Karpas-422 (cell line): ENCODE results near the gene CLOCK. TPM values are rescaled to one million over a fixed set of nuclear protein-coding genes. Genes with fewer than 3 reads are reported as not detected.

Experiments
- DNase-seq: peaks from one replicate; pipeline ENCODE4 v3.0.0-alpha.2; 2015
- H2AFZ ChIP-seq: fragments of 200-600 bp; sonication (generic); 2 replicates; pipeline ENCODE4 v1.6.1; 2014; ENCODE audit warnings: antibody characterized with exemption, low read length, mixed read lengths
- H3K27ac ChIP-seq: fragments of 200-600 bp; sonication (generic); 2 replicates; pipeline ENCODE4 v1.5.1; 2014; ENCODE audit warnings: mild to moderate bottlenecking, low read length, moderate library complexity
- H3K27me3 ChIP-seq: fragments of 200-600 bp; sonication (generic); 2 replicates; pipeline ENCODE4 v1.6.1; 2014; ENCODE audit warnings: low read length, mixed read lengths
- H3K36me3 ChIP-seq: fragments of 200-600 bp; sonication (generic); 2 replicates; pipeline ENCODE4 v1.6.1; 2014; ENCODE audit warnings: low read length, mixed read lengths; ENCODE audit not compliant: insufficient read depth
- H3K4me1 ChIP-seq: fragments of 200-600 bp; sonication (generic); 2 replicates; pipeline ENCODE4 v1.6.1; 2014; ENCODE audit warnings: mild to moderate bottlenecking, low read length, mixed read lengths
- H3K4me2 ChIP-seq: fragments of 200-600 bp; sonication (generic); 2 replicates; pipeline ENCODE4 v1.6.1; 2014; ENCODE audit warnings: low read length, low read depth, mild to moderate bottlenecking; ENCODE audit not compliant: poor library complexity, severe bottlenecking
- H3K4me3 ChIP-seq: fragments of 200-600 bp; sonication (generic); 2 replicates; pipeline ENCODE4 v1.5.1; 2014; ENCODE audit warnings: mild to moderate bottlenecking, antibody characterized with exemption, low read length, mixed read lengths
- H3K79me2 ChIP-seq: fragments of 200-600 bp; sonication (generic); 2 replicates; pipeline ENCODE4 v1.6.1; 2014; ENCODE audit warnings: mild to moderate bottlenecking, low read length, mixed read lengths
- H3K9ac ChIP-seq: fragments of 200-600 bp; sonication (generic); 2 replicates; pipeline ENCODE4 v1.6.0; 2014; ENCODE audit warnings: low read length
- H3K9me2 ChIP-seq: fragments of 200-600 bp; sonication (generic), shearing (Covaris generic); replicated peaks from 2 replicates; pipeline ENCODE4 v1.6.0; 2014; ENCODE audit warnings: mild to moderate bottlenecking, low read length, moderate library complexity; ENCODE audit not compliant: insufficient read depth
- H3K9me3 ChIP-seq: fragments of 300-700, 200-600 bp; sonication (generic); 2 replicates; pipeline ENCODE4 v1.6.1; 2014; ENCODE audit warnings: low read length, mixed read lengths
- H4K20me1 ChIP-seq: fragments of 200-600 bp; sonication (generic); 2 replicates; pipeline ENCODE4 v1.6.1; 2014; ENCODE audit warnings: mild to moderate bottlenecking, antibody characterized with exemption, low read length, low read depth; ENCODE audit not compliant: insufficient read depth
- total RNA-seq: library from RNA; depleted of rRNA; stranded (reverse); fragments of >200 nt; shearing (Covaris generic); gene quantifications from 2 replicates; pipeline ENCODE4 v1.2.3, GENCODE V29; 2014; ENCODE audit warnings: low replicate concordance

Gene CLOCK
- total RNA-seq, 1 experiment from 2014 or later, result 2.3 TPM

DNA sequence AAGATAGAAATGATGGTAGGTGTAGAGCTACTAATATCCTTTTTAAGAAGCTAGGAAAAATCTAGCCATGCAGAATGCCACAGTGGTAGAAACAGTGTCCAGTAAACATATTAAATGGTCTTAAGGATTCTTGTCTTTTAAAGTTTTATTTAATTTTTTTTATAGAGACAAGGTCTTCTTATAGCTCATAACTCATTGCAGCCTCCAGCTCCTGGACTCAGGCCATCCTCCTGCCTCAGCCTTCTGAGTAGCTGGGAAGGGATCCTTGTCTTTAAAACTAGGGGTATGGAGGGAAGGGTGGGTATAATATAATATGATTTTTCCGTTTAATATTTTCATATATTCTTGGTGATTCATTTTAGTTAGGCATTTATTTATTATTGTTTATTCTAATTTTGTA lies 147.1 kb downstream of the CLOCK start:
- no peak for DNase-seq
- H3K27me3 ChIP-seq, result no peaks in the 10 kb centered on the region
- H3K9me2 ChIP-seq, result no peaks in the 10 kb centered on the region
- H3K4me1 ChIP-seq, result peaks cover 34% of the 10 kb centered on the region
- no peak overlapping the region for H3K4me3 ChIP-seq
- H3K9ac ChIP-seq, result no peak overlapping the region
- H2AFZ ChIP-seq, result no peak overlapping the region
- H3K9me3 ChIP-seq, result no peaks in the 10 kb centered on the region
- H3K79me2 ChIP-seq, result peaks cover 84% of the 10 kb centered on the region
- peaks cover 40% of the 10 kb centered on the region for H3K36me3 ChIP-seq
- peak overlapping the region; percentile 94 for H3K4me2 ChIP-seq
- H3K27ac ChIP-seq, result no peak overlapping the region
- peaks cover 36% of the 10 kb centered on the region for H4K20me1 ChIP-seq

- no peak overlapping the region for H3K27ac ChIP-seq
- peaks cover 40% of the 10 kb centered on the region for H3K4me1 ChIP-seq
- peak overlapping the region; percentile 94 for H3K4me2 ChIP-seq
- H4K20me1 ChIP-seq, result peaks cover 36% of the 10 kb centered on the region
- no peak overlapping the region for H3K9ac ChIP-seq
- no peaks in the 10 kb centered on the region for H3K9me3 ChIP-seq
- H3K36me3 ChIP-seq, result peaks cover 40% of the 10 kb centered on the region
- no peak for DNase-seq
- H3K79me2 ChIP-seq, result peaks cover 78% of the 10 kb centered on the region
- no peaks in the 10 kb centered on the region for H3K9me2 ChIP-seq
- H2AFZ ChIP-seq, result no peak overlapping the region
- peak overlapping the region; percentile 83 for H3K4me3 ChIP-seq
- H3K27me3 ChIP-seq, result no peaks in the 10 kb centered on the region
Measured at GRCh38 chr4:55398966-55399365, 147.7 kb downstream of the CLOCK start.

GRCh38 chr4:55398461-55398860 lies 148.2 kb downstream of the CLOCK start:
- no peaks in the 10 kb centered on the region for H3K27me3 ChIP-seq
- no peak for DNase-seq
- no peaks in the 10 kb centered on the region for H3K9me2 ChIP-seq
- H3K79me2 ChIP-seq, result peaks cover 73% of the 10 kb centered on the region
- H3K4me1 ChIP-seq, result peaks cover 45% of the 10 kb centered on the region
- H3K36me3 ChIP-seq, result peaks cover 35% of the 10 kb centered on the region
- peak overlapping the region; percentile 94 for H3K4me2 ChIP-seq
- H3K4me3 ChIP-seq, result peak overlapping the region; percentile 83
- H3K9me3 ChIP-seq, result no peaks in the 10 kb centered on the region
- peaks cover 36% of the 10 kb centered on the region for H4K20me1 ChIP-seq
- no peak overlapping the region for H2AFZ ChIP-seq
- H3K9ac ChIP-seq, result peak overlapping the region; percentile 98
- H3K27ac ChIP-seq, result no peak overlapping the region

GRCh38 chr4:55397520-55398321 lies 149.0 kb downstream of the CLOCK start:
- no peaks in the 10 kb centered on the region for H3K9me3 ChIP-seq
- no peaks in the 10 kb centered on the region for H3K27me3 ChIP-seq
- no peaks in the 10 kb centered on the region for H3K9me2 ChIP-seq
- H2AFZ ChIP-seq, result no peak overlapping the region
- peak overlapping the region; percentile 83 for H3K4me3 ChIP-seq
- peak overlapping the region; percentile 98 for H3K9ac ChIP-seq
- H3K36me3 ChIP-seq, result peaks cover 30% of the 10 kb centered on the region
- H3K79me2 ChIP-seq, result peaks cover 66% of the 10 kb centered on the region
- peak overlapping the region; percentile 94 for H3K4me2 ChIP-seq
- H3K4me1 ChIP-seq, result peaks cover 47% of the 10 kb centered on the region
- H3K27ac ChIP-seq, result 0 out of 2 replicates have a peak overlapping the region, but pooled peaks have one; percentile 68
- no peak for DNase-seq
- peaks cover 36% of the 10 kb centered on the region for H4K20me1 ChIP-seq

DNA sequence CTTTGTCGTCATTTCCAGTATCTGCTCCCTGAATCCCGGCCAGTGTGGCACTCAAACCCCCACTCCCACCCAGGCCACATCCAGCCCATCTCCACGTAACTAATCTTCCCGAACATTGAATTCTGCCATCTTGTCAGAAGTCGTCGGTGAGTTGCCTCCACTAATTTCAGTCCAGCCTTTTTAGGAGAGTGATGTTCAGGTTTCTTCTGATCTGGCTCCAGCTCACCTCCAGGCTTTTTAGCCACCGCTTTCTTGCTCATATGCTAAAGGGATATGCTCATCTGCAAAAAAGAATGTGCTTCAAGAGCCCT lies 149.6 kb downstream of the CLOCK start:
- peak overlapping the region; percentile 98 for H3K9ac ChIP-seq

DNA sequence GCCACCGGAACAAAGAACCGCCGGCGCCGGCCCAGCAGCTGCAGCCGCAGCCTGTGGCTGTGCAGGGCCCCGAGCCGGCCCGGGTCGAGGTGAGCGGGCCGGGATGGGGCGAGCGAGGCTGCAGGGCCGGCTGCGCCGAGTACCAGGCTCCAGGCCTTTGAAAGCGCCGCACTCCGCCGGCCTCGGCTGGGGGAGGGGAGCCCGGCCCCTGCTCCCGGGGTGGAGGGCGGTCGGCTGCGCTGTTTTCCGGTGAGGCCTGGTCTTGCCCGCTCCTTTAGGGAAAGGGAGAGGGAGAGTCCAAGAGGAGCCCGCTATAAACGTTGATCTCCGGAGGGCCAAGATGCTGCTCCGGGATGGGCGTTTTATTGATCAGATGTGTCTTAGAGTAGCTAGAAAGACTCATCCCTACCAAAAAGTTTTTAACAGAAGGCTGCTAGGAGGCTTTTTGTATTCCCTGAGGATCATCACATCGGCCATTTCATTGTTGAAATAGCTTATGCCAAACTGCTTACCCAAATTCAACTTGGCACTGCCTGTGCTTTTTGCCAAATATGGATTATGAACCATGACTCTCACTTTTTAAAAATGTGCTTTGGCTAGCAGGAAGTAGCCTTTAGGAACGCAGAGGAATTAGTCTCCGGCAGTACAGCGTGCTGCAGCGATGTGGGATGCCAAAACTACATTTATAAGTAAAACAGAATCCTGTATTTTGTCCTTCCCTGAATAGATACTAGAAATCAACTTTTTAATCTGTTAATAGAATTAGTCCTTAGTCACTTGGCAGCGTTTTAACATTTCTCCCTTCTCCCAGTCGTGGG lies 150.2 kb downstream of the CLOCK start:
- Histone ChIP-seq H2AFZ (0 out of 2 replicates have a peak overlapping the region, but pooled peaks have one; percentile 27), H3K27ac (peak overlapping the region; percentile 68), H3K4me2 (peak overlapping the region; percentile 94), H3K27me3 (no peaks in the 10 kb centered on the region), H3K9me3 (no peaks in the 10 kb centered on the region), H3K9ac (peak overlapping the region; percentile 98), H3K36me3 (peaks cover 30% of the 10 kb centered on the region), H3K79me2 (peaks cover 57% of the 10 kb centered on the region), H3K4me3 (peak overlapping the region; percentile 83), H3K4me1 (peaks cover 52% of the 10 kb centered on the region), H4K20me1 (peaks cover 36% of the 10 kb centered on the region), H3K9me2 (no peaks in the 10 kb centered on the region)
- DNase-seq, result peak; percentile 75

More for the DNA sequence above, 149.6 kb downstream of the CLOCK start:
- DNase-seq, result peak; percentile 59
- Histone ChIP-seq H3K4me1 (peaks cover 49% of the 10 kb centered on the region), H3K79me2 (peaks cover 62% of the 10 kb centered on the region), H3K27ac (peak overlapping the region; percentile 68; the same call in 1 of the 2 replicates), H3K9me3 (no peaks in the 10 kb centered on the region), H3K27me3 (no peaks in the 10 kb centered on the region), H4K20me1 (peaks cover 36% of the 10 kb centered on the region), H3K36me3 (peaks cover 30% of the 10 kb centered on the region), H3K4me3 (peak overlapping the region; percentile 83), H2AFZ (no peak overlapping the region), H3K4me2 (peak overlapping the region; percentile 94), H3K9me2 (no peaks in the 10 kb centered on the region)

DNA sequence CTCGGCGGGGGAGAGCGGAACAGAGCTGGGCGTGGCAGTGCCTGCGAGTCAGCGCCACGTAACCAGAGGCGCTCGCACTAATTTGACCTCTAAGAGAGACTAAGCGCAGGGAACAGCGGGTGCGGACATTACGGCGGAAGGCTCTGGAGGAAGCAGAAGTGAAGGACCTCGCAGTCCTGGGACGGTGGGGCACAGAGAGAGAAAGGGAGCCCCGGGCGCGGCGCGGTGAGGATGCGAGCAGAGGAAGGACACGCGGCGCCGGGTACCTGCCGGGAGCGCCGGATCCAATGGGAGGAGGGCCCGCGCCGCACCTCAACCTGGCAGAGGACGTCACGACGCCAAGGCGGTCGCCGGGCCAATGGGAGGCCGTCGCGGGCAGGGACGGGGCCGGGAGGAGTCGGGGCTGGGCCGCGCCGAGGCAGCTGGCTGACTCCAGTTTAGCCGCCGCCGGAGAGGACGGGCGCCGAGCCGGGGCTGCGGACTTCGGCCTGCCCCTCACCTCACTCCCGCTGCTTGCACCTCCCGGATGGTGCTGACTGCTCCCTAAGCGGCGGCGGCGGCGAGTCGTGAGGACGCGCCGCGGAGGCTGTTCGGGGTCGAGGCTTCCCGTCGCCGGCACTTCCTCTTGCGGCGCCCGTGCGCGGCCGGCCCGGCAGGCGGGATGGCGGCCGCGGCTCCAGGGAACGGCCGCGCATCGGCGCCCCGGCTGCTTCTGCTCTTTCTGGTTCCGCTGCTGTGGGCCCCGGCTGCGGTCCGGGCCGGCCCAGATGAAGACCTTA lies 151.0 kb downstream of the CLOCK start, which contains the start of gene TMEM165:
Gene TMEM165, plus strand, starts transcription at position 429 of the 779 bp plus-strand sequence. Its CDS starts 233 bp downstream, at position 662.
- DNase-seq, result peak; percentile 95
- Histone ChIP-seq H3K27me3 (no peaks in the 10 kb centered on the region), H3K9me3 (no peaks in the 10 kb centered on the region), H3K36me3 (peaks cover 22% of the 10 kb centered on the region), H3K4me3 (peak within 1 kb of the TSS; percentile 83), H3K9me2 (no peaks in the 10 kb centered on the region), H3K79me2 (peaks cover 49% of the 10 kb centered on the region), H3K27ac (peak within 1 kb of the TSS; percentile 68), H3K4me2 (peak within 1 kb of the TSS; percentile 94), H3K4me1 (peaks cover 52% of the 10 kb centered on the region), H4K20me1 (peaks cover 28% of the 10 kb centered on the region), H3K9ac (peak within 1 kb of the TSS; percentile 98), H2AFZ (peak within 1 kb of the TSS; percentile 98)
